ENCODE data around the gene MAD2L1. TPM values are rescaled to one million over a fixed set of nuclear protein-coding genes. Genes with fewer than 3 reads are reported as not detected.

Gene MAD2L1
- total RNA-seq, 1 donor from 2014 or later = 37.4 TPM

DNA sequence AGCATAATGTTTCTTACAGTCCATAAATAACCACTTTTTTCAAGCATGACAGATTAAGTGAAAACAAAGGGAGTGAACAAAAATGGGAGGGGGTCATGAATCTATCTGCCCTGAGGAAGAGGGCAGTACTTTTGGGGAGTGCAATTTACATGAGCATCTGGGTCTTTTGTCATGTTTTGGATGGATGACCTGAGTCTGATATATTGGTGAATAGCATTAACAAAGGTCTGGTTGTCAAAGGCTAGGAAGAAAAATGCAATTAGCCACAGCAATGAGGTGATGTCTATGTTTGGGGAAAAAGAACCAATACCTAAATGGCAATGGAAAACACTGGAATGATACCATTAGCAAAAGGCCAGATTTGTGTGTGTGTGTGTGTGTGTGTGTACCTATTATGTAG, 15.1 kb upstream of the MAD2L1 start:
- no peaks in the 10 kb centered on the region for H3K36me3 Mint-ChIP-seq
- no peak overlapping the region for H3K27ac Mint-ChIP-seq
- no peak for TF ChIP-seq CTCF (conservative IDR thresholded peaks at IDR 0.05)
- no peak overlapping the region for H3K4me3 Mint-ChIP-seq
- H3K4me1 Mint-ChIP-seq (ENCODE audit: unreplicated experiment) = peaks cover 9% of the 10 kb centered on the region
- no peaks in the 10 kb centered on the region for H3K27me3 Mint-ChIP-seq
- no peaks in the 10 kb centered on the region for H3K9me3 Mint-ChIP-seq
- DNase-seq (ENCODE audit: extremely low spot score, unreplicated experiment) = no peak

DNA sequence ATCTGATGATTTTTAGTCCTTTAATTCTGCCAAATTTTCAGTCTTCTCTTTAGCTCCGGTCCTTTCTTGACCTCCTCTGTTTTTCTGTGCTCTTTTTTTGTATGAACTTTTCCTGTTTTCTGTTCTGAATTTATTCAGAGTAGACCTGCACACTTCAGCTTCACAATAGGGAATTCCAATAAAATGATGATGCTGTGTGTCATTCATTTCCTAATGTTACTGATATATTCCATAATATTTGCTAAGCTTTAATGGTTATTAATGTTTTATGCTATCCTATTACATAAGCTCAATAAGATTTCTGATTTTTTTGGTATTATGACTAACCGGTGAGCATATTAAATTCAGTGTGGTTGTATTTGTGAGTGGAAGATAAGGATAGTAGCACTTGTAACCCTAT, 13.9 kb upstream of the MAD2L1 start:
- no peaks in the 10 kb centered on the region for H3K9me3 Mint-ChIP-seq
- no peaks in the 10 kb centered on the region for H3K27me3 Mint-ChIP-seq
- H3K27ac Mint-ChIP-seq = no peak overlapping the region
- DNase-seq (ENCODE audit: extremely low spot score, unreplicated experiment) = no peak
- TF ChIP-seq CTCF (conservative IDR thresholded peaks at IDR 0.05) = no peak
- H3K36me3 Mint-ChIP-seq = no peaks in the 10 kb centered on the region
- peaks cover 9% of the 10 kb centered on the region for H3K4me1 Mint-ChIP-seq (ENCODE audit: unreplicated experiment)
- H3K4me3 Mint-ChIP-seq = no peak overlapping the region

DNA sequence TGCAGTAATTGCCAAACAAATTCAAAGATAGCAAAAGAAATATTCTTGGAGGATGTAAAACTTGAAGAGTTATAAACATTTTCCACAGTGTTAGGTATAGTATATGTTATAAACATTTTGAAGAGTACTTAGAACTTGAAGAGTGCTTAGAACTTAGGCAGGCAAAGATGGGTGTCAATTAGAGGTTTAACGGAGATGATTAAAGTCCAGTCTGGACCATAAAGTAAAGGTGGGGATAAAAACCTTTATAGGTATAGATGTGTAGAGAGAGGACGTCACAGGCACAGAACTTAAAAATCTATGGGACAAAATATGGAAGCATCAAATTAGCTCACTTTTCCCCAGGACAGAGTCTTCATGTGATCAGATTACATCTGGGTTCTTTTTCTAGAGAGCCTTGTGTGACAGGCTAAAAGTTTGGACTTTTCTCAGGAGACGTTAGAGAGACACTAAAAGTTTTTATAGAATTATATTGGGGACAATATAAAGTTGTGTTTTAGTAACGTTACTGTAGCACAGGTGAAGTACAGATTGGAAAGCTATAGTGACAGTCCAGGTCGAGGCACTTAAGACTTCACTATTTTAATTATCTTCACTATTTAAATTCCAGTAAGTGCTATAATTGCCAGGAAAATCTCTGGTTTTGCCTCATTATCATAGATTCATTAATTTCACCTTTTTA, 13.3 kb upstream of the MAD2L1 start:
- Mint-ChIP-seq H3K4me3 (no peak overlapping the region), H3K4me1 (ENCODE audit: unreplicated experiment) (peaks cover 9% of the 10 kb centered on the region), H3K27ac (no peak overlapping the region), H3K36me3 (no peaks in the 10 kb centered on the region), H3K9me3 (no peaks in the 10 kb centered on the region), H3K27me3 (no peaks in the 10 kb centered on the region)
- TF ChIP-seq CTCF (conservative IDR thresholded peaks at IDR 0.05) = no peak
- DNase-seq (ENCODE audit: extremely low spot score, unreplicated experiment) = no peak

DNA sequence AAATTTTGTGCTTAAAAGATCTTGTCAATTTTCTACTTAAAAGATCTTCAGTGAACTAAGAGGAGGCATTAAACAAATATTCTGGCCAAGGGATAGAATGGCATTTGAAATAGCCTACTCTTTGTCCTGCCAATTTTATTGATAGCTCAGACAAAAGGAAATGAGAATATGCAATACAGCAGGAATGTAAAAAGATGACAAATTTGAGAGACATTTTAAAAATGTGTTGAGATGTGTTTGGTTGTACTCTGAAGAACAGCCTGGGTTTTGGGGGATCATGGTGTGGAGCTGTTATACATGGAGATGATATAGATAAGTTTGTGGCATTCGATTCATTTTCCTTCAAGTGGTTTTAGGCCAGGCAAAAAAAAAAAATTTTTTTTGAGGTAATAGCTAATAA, 11.6 kb upstream of the MAD2L1 start:
- DNase-seq (ENCODE audit: extremely low spot score, unreplicated experiment) = no peak
- H3K4me1 Mint-ChIP-seq (ENCODE audit: unreplicated experiment) = peaks cover 9% of the 10 kb centered on the region
- no peak overlapping the region for H3K27ac Mint-ChIP-seq
- no peak overlapping the region for H3K4me3 Mint-ChIP-seq
- H3K9me3 Mint-ChIP-seq = no peaks in the 10 kb centered on the region
- no peaks in the 10 kb centered on the region for H3K27me3 Mint-ChIP-seq
- no peaks in the 10 kb centered on the region for H3K36me3 Mint-ChIP-seq
- TF ChIP-seq CTCF (conservative IDR thresholded peaks at IDR 0.05) = no peak

GRCh38 chr4:120071192-120071795, 4.6 kb upstream of the MAD2L1 start:
- no peaks in the 10 kb centered on the region for H3K9me3 Mint-ChIP-seq
- no peak overlapping the region for H3K4me3 Mint-ChIP-seq
- no peak overlapping the region for H3K27ac Mint-ChIP-seq
- peaks cover 11% of the 10 kb centered on the region for H3K4me1 Mint-ChIP-seq (ENCODE audit: unreplicated experiment)
- no peaks in the 10 kb centered on the region for H3K36me3 Mint-ChIP-seq
- TF ChIP-seq CTCF (conservative IDR thresholded peaks at IDR 0.05) = peak; percentile 88
- no peaks in the 10 kb centered on the region for H3K27me3 Mint-ChIP-seq
- DNase-seq (ENCODE audit: extremely low spot score, unreplicated experiment) = no peak
